Transverse colon (tissue), 4 donors: Measurements from ENCODE around the gene VPS26B. TPM values are rescaled to one million over a fixed set of nuclear protein-coding genes. Genes with fewer than 3 reads are reported as not detected.

Experiments
- DNase-seq: peaks from one replicate; pipeline ENCODE4 v3.0.0-alpha.2; 2019
- H3K27ac ChIP-seq, 4 donors: fragments of 200-600 bp; sonication (generic); 2 replicates each; pipeline ENCODE4 v1.5.1; 2016 to 2018; ENCODE audit warnings: inconsistent platforms in 4 of 4
- H3K27me3 ChIP-seq: fragments of 200-600 bp; sonication (generic); 2 replicates; pipeline ENCODE4 v1.5.1; 2017; ENCODE audit warnings: inconsistent platforms
- H3K36me3 ChIP-seq, 4 donors: fragments of 200-600 bp; sonication (generic); 2 replicates each; pipeline ENCODE4 v1.5.1; 2017 to 2019; ENCODE audit warnings: inconsistent platforms in 4 of 4
- H3K4me1 ChIP-seq, 4 donors: fragments of 200-600 bp; sonication (generic); 2 replicates each; pipeline ENCODE4 v1.5.1; 2017 to 2020; ENCODE audit warnings: inconsistent platforms in 4 of 4
- H3K4me3 ChIP-seq, 4 donors: fragments of 200-600 bp; sonication (generic); 1 replicate in 1 of 4; 2 replicates in 3 of 4; pipeline versions ENCODE4 v1.5.1 to v1.6.1; 2017 to 2019; ENCODE audit warnings: inconsistent platforms in 4 of 4
- H3K9me3 ChIP-seq, 2 donors: fragments of 200-600 bp; sonication (generic); 2 replicates each; pipeline ENCODE4 v1.5.1; 2017 to 2019; ENCODE audit warnings: inconsistent platforms in 2 of 2
- EP300 ChIP-seq: sonication (generic); formaldehyde crosslinking; IDR thresholded peaks from one replicate; pipeline ENCODE4 v1.6.1; 2017; ENCODE audit warnings: antibody characterized with exemption, low read depth
- POLR2A ChIP-seq: fragments of 450-650 bp; IDR thresholded peaks from one replicate; pipeline ENCODE4 v1.6.1; 2016; ENCODE audit warnings: antibody characterized with exemption, mild to moderate bottlenecking, moderate library complexity
- POLR2AphosphoS5 ChIP-seq, 3 donors: sonication (generic); formaldehyde crosslinking; IDR thresholded peaks; one replicate each; pipeline ENCODE4 v1.6.1; 2016; ENCODE audit warnings: antibody characterized with exemption in 3 of 3
- WGBS, 2 donors: methylation state at CpG; one replicate each; pipeline ENCODE4 v1.1.5; 2018; ENCODE audit warnings: low coverage in 1 of 2; 5-methylcytosine and 5-hydroxymethylcytosine counted together
- in situ Hi-C, 4 donors: fragments of 200-750 bp; cut with MboI; loops; one replicate each; pipeline versions ENCODE4 v1.15.0 to v1.15.1; 2017; ENCODE audit warnings: low sequenced_read_pairs in 3 of 4, low pct_ligation_motif_present in 1 of 4, low pct_unique_long_range_greater_than_20kb in 1 of 4
- intact Hi-C: fragments of 100-400 bp; cut with DNase I; formaldehyde crosslinking; loops from one replicate; pipeline ENCODE4 v1.15.1; 2023; ENCODE audit warnings: low total_unique reads
- total RNA-seq, 4 donors: library from RNA; depleted of rRNA; stranded (reverse); fragments of >200 nt; gene quantifications; one replicate each; pipeline ENCODE4 v1.1.0, GENCODE V29; 2016
- TF ChIP-seq, protein P1 (sequence below), 5 experiments: fragments of 200-600 bp in 3 of 5; fragments of 450-650 bp in 2 of 5; sonication (generic) in 3 of 5; IDR thresholded peaks; 1 replicate in 2 of 5; 2 replicates in 3 of 5; pipeline ENCODE4 v1.5.1; 2016 to 2017; ENCODE audit warnings: antibody characterized with exemption in 5 of 5, inconsistent platforms in 3 of 5, mild to moderate bottlenecking in 2 of 5, moderate library complexity in 1 of 5

Gene VPS26B
- total RNA-seq, 4 donors from 2014 or later, result 32.8 to 49.4 (median 44.6) TPM

DNA sequence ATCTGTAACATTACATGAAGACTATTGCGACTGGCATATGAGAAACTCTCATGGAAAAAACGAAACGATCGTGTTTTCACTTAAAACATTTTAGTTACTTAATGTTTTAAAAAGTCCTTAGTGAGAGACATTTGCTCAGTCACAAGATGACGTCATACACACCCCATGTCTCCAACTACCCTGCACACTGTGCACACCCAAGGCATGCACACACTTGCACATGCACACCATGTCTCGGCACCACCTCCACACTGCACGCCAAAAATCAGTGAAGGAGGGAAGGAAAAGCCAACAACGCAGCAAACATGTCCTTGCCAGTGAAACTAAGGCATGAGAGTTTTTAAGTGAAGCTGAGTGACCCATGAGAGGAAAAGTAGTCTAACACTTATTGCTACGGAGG, 18.7 kb upstream of the VPS26B start:
- Histone ChIP-seq H3K27ac (no peak overlapping the region), H3K9me3 (no peaks in the 10 kb centered on the region), H3K27me3 (no peaks in the 10 kb centered on the region), H3K4me3 (no peak overlapping the region), H3K4me1 (no peaks in the 10 kb centered on the region), H3K36me3 (peaks cover 0 to 44% (median 12%) of the 10 kb centered on the region in 4 donors)
- TF ChIP-seq POLR2AphosphoS5 (IDR thresholded peaks at IDR 0.05) (no peak), EP300 (no peak)
- TF ChIP-seq, protein P1, sequence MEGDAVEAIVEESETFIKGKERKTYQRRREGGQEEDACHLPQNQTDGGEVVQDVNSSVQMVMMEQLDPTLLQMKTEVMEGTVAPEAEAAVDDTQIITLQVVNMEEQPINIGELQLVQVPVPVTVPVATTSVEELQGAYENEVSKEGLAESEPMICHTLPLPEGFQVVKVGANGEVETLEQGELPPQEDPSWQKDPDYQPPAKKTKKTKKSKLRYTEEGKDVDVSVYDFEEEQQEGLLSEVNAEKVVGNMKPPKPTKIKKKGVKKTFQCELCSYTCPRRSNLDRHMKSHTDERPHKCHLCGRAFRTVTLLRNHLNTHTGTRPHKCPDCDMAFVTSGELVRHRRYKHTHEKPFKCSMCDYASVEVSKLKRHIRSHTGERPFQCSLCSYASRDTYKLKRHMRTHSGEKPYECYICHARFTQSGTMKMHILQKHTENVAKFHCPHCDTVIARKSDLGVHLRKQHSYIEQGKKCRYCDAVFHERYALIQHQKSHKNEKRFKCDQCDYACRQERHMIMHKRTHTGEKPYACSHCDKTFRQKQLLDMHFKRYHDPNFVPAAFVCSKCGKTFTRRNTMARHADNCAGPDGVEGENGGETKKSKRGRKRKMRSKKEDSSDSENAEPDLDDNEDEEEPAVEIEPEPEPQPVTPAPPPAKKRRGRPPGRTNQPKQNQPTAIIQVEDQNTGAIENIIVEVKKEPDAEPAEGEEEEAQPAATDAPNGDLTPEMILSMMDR (IDR thresholded peaks at IDR 0.05), result no peak
- intact Hi-C loops (loop anchor here (2.0 kb wide), 1 partner anchor 55 kb away; no protein-coding TSS in a partner anchor), in situ Hi-C loops (no loop called here)
- 97 to 99% methylated on average over 7 to 9 of the region's 9 CpGs for WGBS, 2 donors
- no peak for DNase-seq

DNA sequence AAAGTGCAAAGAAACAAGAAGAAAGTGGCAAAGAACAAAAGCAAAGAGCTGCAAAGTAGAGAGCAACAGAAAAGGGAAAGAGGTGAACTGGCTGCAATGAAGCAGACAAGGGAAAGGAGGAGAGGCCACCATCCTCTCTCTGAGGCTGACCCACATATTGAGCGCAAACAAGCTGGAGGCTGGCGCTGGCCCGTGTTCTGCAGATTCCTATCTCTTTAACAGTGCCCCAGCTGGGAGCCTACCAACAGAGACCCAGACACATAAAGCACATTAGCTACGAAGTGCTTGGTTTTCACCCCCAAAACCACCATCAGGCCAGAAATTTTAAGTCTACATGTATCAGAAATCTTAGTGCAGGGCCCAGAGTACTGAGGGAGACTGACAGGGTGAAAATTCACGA, 18.3 kb upstream of the VPS26B start:
- peaks cover 0 to 44% (median 12%) of the 10 kb centered on the region in 4 donors for H3K36me3 ChIP-seq
- H3K9me3 ChIP-seq, result no peaks in the 10 kb centered on the region
- H3K27me3 ChIP-seq, result no peaks in the 10 kb centered on the region
- WGBS, 2 donors, result 90 to 91% methylated on average over 2 to 5 of the region's 5 CpGs
- TF ChIP-seq, protein P1 (IDR thresholded peaks at IDR 0.05), result no peak
- TF ChIP-seq POLR2A (no peak), POLR2AphosphoS5 (IDR thresholded peaks at IDR 0.05) (no peak), EP300 (no peak)
- DNase-seq, result no peak
- H3K4me1 ChIP-seq, result no peaks in the 10 kb centered on the region
- in situ Hi-C loops (no loop called here), intact Hi-C loops (no loop called here)
- no peak overlapping the region for H3K27ac ChIP-seq
- no peak overlapping the region for H3K4me3 ChIP-seq

DNA sequence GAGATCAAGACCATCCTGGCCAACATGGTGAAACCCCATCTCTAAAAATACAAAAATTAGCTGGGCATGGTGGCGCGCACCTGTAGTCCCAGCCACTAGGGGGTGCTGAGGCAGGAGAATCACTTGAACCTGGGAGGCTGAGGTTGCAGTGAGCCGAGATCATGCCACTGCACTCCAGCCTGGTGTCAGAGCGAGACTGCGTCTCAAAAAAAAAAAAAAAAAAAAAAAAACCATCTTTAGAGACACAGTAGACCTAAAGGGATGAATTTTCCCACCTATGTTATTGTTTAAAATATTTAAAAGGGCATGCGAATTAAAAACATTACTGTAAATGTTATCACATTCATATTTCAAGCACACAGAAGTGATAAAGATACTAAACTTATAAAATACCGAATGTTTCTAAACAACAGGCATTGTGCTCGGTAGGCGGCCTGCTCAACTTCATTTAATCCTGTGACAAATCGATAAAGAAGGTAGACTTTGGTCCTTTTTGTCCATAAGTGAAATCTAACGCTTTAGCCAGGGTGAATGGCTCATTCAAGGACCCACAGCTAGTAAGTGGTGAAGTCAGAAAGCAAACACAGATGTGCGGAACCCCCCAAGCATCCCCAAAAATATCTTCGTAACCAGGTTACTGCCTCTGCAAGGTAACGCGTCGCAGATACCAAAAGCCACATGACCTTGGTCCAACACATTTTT, 16.8 kb upstream of the VPS26B start:
- peaks cover 0 to 34% (median 6%) of the 10 kb centered on the region in 4 donors for H3K36me3 ChIP-seq
- 83 to 88% methylated on average over 15 to 16 of the region's 16 CpGs for WGBS, 2 donors
- H3K4me3 ChIP-seq, result no peak overlapping the region

DNA sequence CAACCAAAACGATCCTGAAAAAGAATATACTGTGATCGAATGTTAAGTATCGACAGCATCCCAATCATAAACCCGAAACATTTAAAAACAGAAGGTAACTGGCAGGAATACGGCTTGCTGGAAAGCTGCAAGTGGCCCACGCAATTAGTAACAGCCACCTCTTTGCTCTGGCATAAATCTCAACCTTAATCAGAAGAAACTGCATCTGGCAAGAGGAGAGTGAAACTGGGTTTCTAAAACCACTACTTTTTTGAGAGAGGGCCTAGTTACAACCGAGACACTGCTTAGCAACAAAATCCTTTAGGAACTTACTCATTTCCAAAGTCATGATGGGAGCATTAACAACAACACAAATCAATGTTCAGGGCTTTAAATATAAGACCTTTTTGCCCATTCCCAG, 8.6 kb upstream of the VPS26B start:
- WGBS, 2 donors, result 88 to 92% methylated on average over 7 of the region's 7 CpGs
- H3K9me3 ChIP-seq, result no peaks in the 10 kb centered on the region
- in situ Hi-C loops, result no loop called here
- no peak overlapping the region for H3K4me3 ChIP-seq
- intact Hi-C loops, result no loop called here
- no peak overlapping the region for H3K27ac ChIP-seq
- H3K36me3 ChIP-seq, result no peaks in the 10 kb centered on the region
- H3K4me1 ChIP-seq, result no peaks in the 10 kb centered on the region
- TF ChIP-seq EP300 (no peak), POLR2A (no peak), POLR2AphosphoS5 (IDR thresholded peaks at IDR 0.05) (no peak)
- TF ChIP-seq, protein P1 (IDR thresholded peaks at IDR 0.05), result no peak
- H3K27me3 ChIP-seq, result no peaks in the 10 kb centered on the region
- no peak for DNase-seq

More for the DNA sequence above, 16.8 kb upstream of the VPS26B start:
- Histone ChIP-seq H3K27ac (no peak overlapping the region), H3K4me1 (no peaks in the 10 kb centered on the region), H3K9me3 (no peaks in the 10 kb centered on the region), H3K27me3 (no peaks in the 10 kb centered on the region)
- intact Hi-C loops, result no loop called here
- peak; percentile 47 for DNase-seq
- TF ChIP-seq, protein P1 (IDR thresholded peaks at IDR 0.05), result peak; percentile 58 to 80 (median 70)
- TF ChIP-seq EP300, result no peak
- in situ Hi-C loops, result no loop called here
